ENCODE measurements around the gene PHF5A. TPM values are rescaled to one million over a fixed set of nuclear protein-coding genes. Genes with fewer than 3 reads are reported as not detected.

Gene PHF5A
- total and polyA plus RNA-seq, 10 of the 15 experiments (the other 5 are each of a cell fraction or from before 2014, with no cell fraction given), result 40.5 to 115 (median 79.2) TPM

- TF ChIP-seq, protein P1, sequence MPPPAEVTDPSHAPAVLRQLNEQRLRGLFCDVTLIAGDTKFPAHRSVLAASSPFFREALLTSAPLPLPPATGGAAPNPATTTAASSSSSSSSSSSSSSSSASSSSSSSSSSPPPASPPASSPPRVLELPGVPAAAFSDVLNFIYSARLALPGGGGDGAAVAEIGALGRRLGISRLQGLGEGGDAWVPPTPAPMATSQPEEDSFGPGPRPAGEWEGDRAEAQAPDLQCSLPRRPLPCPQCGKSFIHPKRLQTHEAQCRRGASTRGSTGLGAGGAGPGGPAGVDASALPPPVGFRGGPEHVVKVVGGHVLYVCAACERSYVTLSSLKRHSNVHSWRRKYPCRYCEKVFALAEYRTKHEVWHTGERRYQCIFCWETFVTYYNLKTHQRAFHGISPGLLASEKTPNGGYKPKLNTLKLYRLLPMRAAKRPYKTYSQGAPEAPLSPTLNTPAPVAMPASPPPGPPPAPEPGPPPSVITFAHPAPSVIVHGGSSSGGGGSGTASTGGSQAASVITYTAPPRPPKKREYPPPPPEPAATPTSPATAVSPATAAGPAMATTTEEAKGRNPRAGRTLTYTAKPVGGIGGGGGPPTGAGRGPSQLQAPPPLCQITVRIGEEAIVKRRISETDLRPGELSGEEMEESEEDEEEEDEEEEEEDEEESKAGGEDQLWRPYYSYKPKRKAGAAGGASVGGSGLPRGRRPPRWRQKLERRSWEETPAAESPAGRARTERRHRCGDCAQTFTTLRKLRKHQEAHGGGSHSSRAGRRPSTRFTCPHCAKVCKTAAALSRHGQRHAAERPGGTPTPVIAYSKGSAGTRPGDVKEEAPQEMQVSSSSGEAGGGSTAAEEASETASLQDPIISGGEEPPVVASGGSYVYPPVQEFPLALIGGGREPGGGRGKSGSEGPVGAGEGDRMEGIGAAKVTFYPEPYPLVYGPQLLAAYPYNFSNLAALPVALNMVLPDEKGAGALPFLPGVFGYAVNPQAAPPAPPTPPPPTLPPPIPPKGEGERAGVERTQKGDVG (CRISPR knock-in tag; IDR thresholded peaks at IDR 0.05), result no peak
- TF ChIP-seq SRF (IDR thresholded peaks at IDR 0.05; ENCODE audit: low read depth in 2 of 2, low read length in 2 of 2), result peak; percentile 34 to 69; a peak in 3 of 4 replicates
- TF ChIP-seq ASH2L (IDR thresholded peaks at IDR 0.05; ENCODE audit: borderline replicate concordance, low read depth), result no peak
- TF ChIP-seq POU2F2 (IDR thresholded peaks at IDR 0.05; ENCODE audit: borderline replicate concordance, low read depth, low read length), result peak; percentile 95
- TF ChIP-seq WRNIP1 (IDR thresholded peaks at IDR 0.05; ENCODE audit: borderline replicate concordance, low read depth, low read length), result no peak
- TF ChIP-seq ZNF622 (IDR thresholded peaks at IDR 0.05), result no peak
- TF ChIP-seq YY1 (IDR thresholded peaks at IDR 0.05; ENCODE audit: low read depth, low read length), result peak; percentile 89
- TF ChIP-seq, protein P2, sequence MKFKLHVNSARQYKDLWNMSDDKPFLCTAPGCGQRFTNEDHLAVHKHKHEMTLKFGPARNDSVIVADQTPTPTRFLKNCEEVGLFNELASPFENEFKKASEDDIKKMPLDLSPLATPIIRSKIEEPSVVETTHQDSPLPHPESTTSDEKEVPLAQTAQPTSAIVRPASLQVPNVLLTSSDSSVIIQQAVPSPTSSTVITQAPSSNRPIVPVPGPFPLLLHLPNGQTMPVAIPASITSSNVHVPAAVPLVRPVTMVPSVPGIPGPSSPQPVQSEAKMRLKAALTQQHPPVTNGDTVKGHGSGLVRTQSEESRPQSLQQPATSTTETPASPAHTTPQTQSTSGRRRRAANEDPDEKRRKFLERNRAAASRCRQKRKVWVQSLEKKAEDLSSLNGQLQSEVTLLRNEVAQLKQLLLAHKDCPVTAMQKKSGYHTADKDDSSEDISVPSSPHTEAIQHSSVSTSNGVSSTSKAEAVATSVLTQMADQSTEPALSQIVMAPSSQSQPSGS (IDR thresholded peaks at IDR 0.05; ENCODE audit: low read length), result no peak
- TF ChIP-seq USF2 (IDR thresholded peaks at IDR 0.05; ENCODE audit: borderline replicate concordance, low read depth, low read length), result no peak
- TF ChIP-seq E4F1 (IDR thresholded peaks at IDR 0.05; ENCODE audit: borderline replicate concordance, partially characterized antibody), result peak; percentile 27
- peak; percentile 98 for TF ChIP-seq SIN3A (IDR thresholded peaks at IDR 0.05; ENCODE audit: low read depth, low read length)
- no peak for TF ChIP-seq SUZ12 (IDR thresholded peaks at IDR 0.05; ENCODE audit: unreplicated experiment)
- TF ChIP-seq GATAD2B (conservative IDR thresholded peaks at IDR 0.05; ENCODE audit: low read depth), result peak; percentile 71; the same call in 1 of the 2 replicates
- TF ChIP-seq SREBF2 (IDR thresholded peaks at IDR 0.05; ENCODE audit: low read length), result 0 out of 2 replicates have a peak, but pooled peaks have one; percentile 13
- peak; percentile 50 for TF ChIP-seq CUX1 (IDR thresholded peaks at IDR 0.05; ENCODE audit: insufficient replicate concordance, low read depth, low read length)
These were observed 21.7 kb downstream of the PHF5A start, which contains the start of gene TOB2 (continued) for GRCh38 chr22:41446639-41447434.
